IMR-90 (cell line): ENCODE results near the gene RTBDN. TPM values are rescaled to one million over a fixed set of nuclear protein-coding genes. Genes with fewer than 3 reads are reported as not detected.

Experiments
- ATAC-seq: fragments of 200-7000 bp; cut with Tn5 transposase; 2 replicates; pipeline ENCODE4 v1.9.1; 2020; ENCODE audit warnings: low read depth, mild to moderate bottlenecking, moderate library complexity
- BruUV-seq: library from RNA; stranded (reverse); fragments of 400-500 nt; replicated peaks from 2 replicates; lab custom pipeline; 2021; lab: Mats Ljungman, UMichigan
- CTCF ChIA-PET: fragments of 300-600 bp; formaldehyde crosslinking; extraction: SDS; loops from one replicate; lab custom pipeline; 2021; ENCODE audit warnings: antibody characterized with exemption; lab: Yijun Ruan, JAX
- POLR2A ChIA-PET: fragments of 300-600 bp; sonication (Branson Sonifier 250); formaldehyde crosslinking; loops from one replicate; lab custom pipeline; 2022; ENCODE audit warnings: antibody characterized with exemption; ENCODE audit not compliant: unreplicated experiment; lab: Charles Lee
- DNase-seq: peaks from one replicate; pipeline ENCODE4 v3.0.0; 2013
- H2AFZ ChIP-seq: replicated peaks from 2 replicates; pipeline ENCODE3; 2013; ENCODE audit warnings: low read length, mild to moderate bottlenecking; ENCODE audit not compliant: poor library complexity
- H2AK5ac ChIP-seq: 2 replicates; pipeline ENCODE4 v1.6.1; 2013; ENCODE audit warnings: low read depth, low read length, inconsistent platforms
- H2AK9ac ChIP-seq: replicated peaks from 2 replicates; pipeline ENCODE3; 2013; ENCODE audit warnings: mild to moderate bottlenecking, low read depth, low read length, moderate library complexity; ENCODE audit not compliant: poor library complexity
- H2BK120ac ChIP-seq: 2 replicates; pipeline ENCODE4 v1.6.1; 2013; ENCODE audit warnings: low read depth, low read length, inconsistent platforms
- H2BK15ac ChIP-seq: 3 replicates; pipeline ENCODE4 v1.6.1; 2013; ENCODE audit warnings: low read depth, low read length, inconsistent platforms
- H2BK20ac ChIP-seq: 2 replicates; pipeline ENCODE4 v1.6.1; 2013; ENCODE audit warnings: low read depth, mild to moderate bottlenecking, inconsistent platforms, low read length, moderate library complexity
- H2BK5ac ChIP-seq: 2 replicates; pipeline ENCODE4 v1.6.1; 2013; ENCODE audit warnings: mild to moderate bottlenecking, low read depth, low read length, inconsistent platforms; ENCODE audit not compliant: poor library complexity, severe bottlenecking
- H3K14ac ChIP-seq: replicated peaks from 2 replicates; pipeline ENCODE4 v1.6.1; 2013; ENCODE audit warnings: low read depth, low read length, inconsistent platforms
- H3K18ac ChIP-seq: 2 replicates; pipeline ENCODE4 v1.6.1; 2013; ENCODE audit warnings: low read depth, low read length, control low read depth
- H3K23ac ChIP-seq: 2 replicates; pipeline ENCODE4 v1.6.1; 2013; ENCODE audit warnings: low read depth, low read length, inconsistent platforms
- H3K27ac ChIP-seq: 2 replicates; pipeline ENCODE4 v1.5.1; 2013; ENCODE audit warnings: mild to moderate bottlenecking, control low read depth, low read length; ENCODE audit not compliant: insufficient read depth
- H3K27me3 ChIP-seq: 2 replicates; pipeline ENCODE4 v1.6.1; 2013; ENCODE audit warnings: low read length; ENCODE audit not compliant: control insufficient read depth, insufficient read depth
- H3K36me3 ChIP-seq: 2 replicates; pipeline ENCODE4 v1.6.1; 2013; ENCODE audit warnings: low read length, mixed read lengths; ENCODE audit not compliant: control insufficient read depth, insufficient read depth
- H3K4ac ChIP-seq: 2 replicates; pipeline ENCODE4 v1.6.1; 2013; ENCODE audit warnings: low read depth, low read length, inconsistent platforms
- H3K4me1 ChIP-seq: 2 replicates; pipeline ENCODE4 v1.6.1; 2013; ENCODE audit warnings: low read length, mixed read lengths; ENCODE audit not compliant: control insufficient read depth, insufficient read depth
- H3K4me2 ChIP-seq: 2 replicates; pipeline ENCODE4 v1.6.1; 2013; ENCODE audit warnings: low read depth, mild to moderate bottlenecking, control low read depth, low read length, moderate library complexity
- H3K4me3 ChIP-seq: 2 replicates; pipeline ENCODE4 v1.5.1; 2013; ENCODE audit warnings: low read depth, mild to moderate bottlenecking, control low read depth, low read length, moderate library complexity; ENCODE audit not compliant: insufficient read depth
- H3K56ac ChIP-seq: 2 replicates; pipeline ENCODE4 v1.6.1; 2013; ENCODE audit warnings: low read length, inconsistent platforms; ENCODE audit not compliant: insufficient read depth; ENCODE audit errors: extremely low read depth
- H3K79me1 ChIP-seq, 2 experiments: 2 replicates each; pipeline ENCODE4 v1.6.1; 2013; ENCODE audit warnings: low read length in 2 of 2, inconsistent platforms in 1 of 2, low read depth in 1 of 2
- H3K9ac ChIP-seq: 2 replicates; pipeline ENCODE4 v1.6.1; 2013; ENCODE audit warnings: low read depth, low read length, control low read depth
- H3K9me1 ChIP-seq: 2 replicates; pipeline ENCODE4 v1.6.1; 2013; ENCODE audit warnings: low read length, inconsistent platforms; ENCODE audit not compliant: insufficient read depth
- H3K9me3 ChIP-seq: 2 replicates; pipeline ENCODE4 v1.6.1; 2013; ENCODE audit warnings: low read length; ENCODE audit not compliant: control insufficient read depth, insufficient read depth
- H4K20me1 ChIP-seq: 2 replicates; pipeline ENCODE4 v1.6.1; 2013; ENCODE audit warnings: low read length, inconsistent platforms; ENCODE audit not compliant: insufficient read depth
- H4K5ac ChIP-seq: 2 replicates; pipeline ENCODE4 v1.6.1; 2013; ENCODE audit warnings: mild to moderate bottlenecking, low read depth, low read length, control low read depth
- H4K8ac ChIP-seq, 2 experiments: 2 replicates each; pipeline ENCODE4 v1.6.1; 2013; ENCODE audit warnings: low read depth in 2 of 2, low read length in 2 of 2, control low read depth in 1 of 2, inconsistent platforms in 1 of 2
- H4K91ac ChIP-seq: 2 replicates; pipeline ENCODE4 v1.6.1; 2013; ENCODE audit warnings: low read depth, low read length, inconsistent platforms; ENCODE audit not compliant: insufficient read depth
- BHLHE40 ChIP-seq: fragments of 150-350 bp; IDR thresholded peaks from 2 replicates; pipeline ENCODE4 v1.6.1; 2016; ENCODE audit warnings: mild to moderate bottlenecking, low read depth, low read length
- CHD1 ChIP-seq: IDR thresholded peaks from 2 replicates; pipeline ENCODE4 v1.6.1; 2012; ENCODE audit warnings: low read depth, low read length, improper control_type of control experiment
- ELK1 ChIP-seq: fragments of 150-350 bp; IDR thresholded peaks from 2 replicates; pipeline ENCODE4 v1.6.1; 2016; ENCODE audit warnings: low read depth, mild to moderate bottlenecking, low read length, moderate library complexity, borderline replicate concordance
- MAZ ChIP-seq: IDR thresholded peaks from 2 replicates; pipeline ENCODE4 v1.6.1; 2012; ENCODE audit warnings: low read depth, mild to moderate bottlenecking, low read length, improper control_type of control experiment, moderate library complexity, borderline replicate concordance
- POLR2A ChIP-seq: IDR thresholded peaks from 2 replicates; pipeline ENCODE4 v1.6.1; 2012; ENCODE audit warnings: mild to moderate bottlenecking, low read depth, low read length
- RCOR1 ChIP-seq: IDR thresholded peaks from 2 replicates; pipeline ENCODE4 v1.6.1; 2012; ENCODE audit warnings: mild to moderate bottlenecking, low read length, improper control_type of control experiment; ENCODE audit not compliant: insufficient replicate concordance
- RFX5 ChIP-seq: IDR thresholded peaks from 2 replicates; pipeline ENCODE4 v1.8.0; 2012; ENCODE audit warnings: low read depth, mild to moderate bottlenecking, low read length, moderate library complexity
- WGBS, 2 experiments: methylation state at CpG; one replicate each; pipeline versions ENCODE4 v1.1.5 to v1.1.7; 2013; ENCODE audit warnings: missing lambda C conversion rate in 2 of 2; ENCODE audit not compliant: insufficient read length in 1 of 2; ENCODE audit errors: extremely low coverage in 2 of 2; 5-methylcytosine and 5-hydroxymethylcytosine counted together
- dilution Hi-C: fragments of 300-500 bp; cut with HindIII; formaldehyde crosslinking; loops from one replicate; pipeline ENCODE4 v1.14.3; 2018; ENCODE audit warnings: low sequenced_read_pairs; ENCODE audit not compliant: unreplicated experiment
- in situ Hi-C: fragments of 300-500 bp; cut with MboI; formaldehyde crosslinking; loops from 3 replicates; pipeline ENCODE4 v1.14.3; 2019; ENCODE audit warnings: low sequenced_read_pairs, inconsistent platforms, mixed read lengths
- intact Hi-C: fragments of 100-400 bp; cut with micrococcal nuclease; formaldehyde crosslinking; loops from 2 replicates; pipeline ENCODE4 v1.10.0; 2022
- polyA plus RNA-seq, 3 experiments: library from polyadenylated mRNA; depleted of rRNA; stranded (reverse); fragments of >200 nt; gene quantifications; 2 replicates each; pipeline ENCODE4 v1.2.3, GENCODE V29; 2012; ENCODE audit warnings: low replicate concordance in 1 of 3
- total RNA-seq: library from RNA; depleted of rRNA; stranded (reverse); fragments of >200 nt; gene quantifications from 2 replicates; pipeline ENCODE4 v1.2.3, GENCODE V29; 2012

The RTBDN gene
- total and polyA plus RNA-seq, 2 of the 4 experiments (the other 2 are of a cell fraction), result 0.07 TPM; not detected in 1

GRCh38 chr19:12801466-12802266, 32.7 kb downstream of the RTBDN start, which contains the start of the genes PRDX2 and THSD8:
PRDX2 (minus strand) TSS chr19:12801800; CDS start chr19:12801261, 539 bp downstream.
THSD8 (plus strand) TSS chr19:12802069; CDS start chr19:12802072, 3 bp downstream.
- ChIA-PET CTCF (interaction anchor here (0.7 to 1.1 kb wide), 2 partner anchors 34 to 45 kb away, joined by 3 to 5 read pairs; no protein-coding TSS in a partner anchor), POLR2A (interaction anchor here (0.8 to 0.9 kb wide), 2 partner anchors 10 kb away, joined by 3 read pairs; partner anchors contain the start of gene JUNB)
- H2AK5ac ChIP-seq, result peak within 1 kb of the TSS; percentile 76
- H2BK120ac ChIP-seq, result no peak within 1 kb of the TSS
- DNase-seq (peak; percentile 65), ATAC-seq (peak; percentile 84)
- no peak within 1 kb of the TSS for H2BK15ac ChIP-seq
- dilution Hi-C loops, result no loop called here
- no peaks in the 10 kb centered on the region for H3K9me3 ChIP-seq
- no peak within 1 kb of the TSS for H2BK20ac ChIP-seq
- peak within 1 kb of the TSS; percentile 45 for H3K18ac ChIP-seq
- peak within 1 kb of the TSS; percentile 92 for H3K4me2 ChIP-seq
- H3K23ac ChIP-seq, result peak within 1 kb of the TSS; percentile 94
- peak within 1 kb of the TSS; percentile 78 for H3K27ac ChIP-seq
- peak within 1 kb of the TSS; percentile 95 for H3K9ac ChIP-seq
- H3K4me3 ChIP-seq, result peak within 1 kb of the TSS; percentile 90
- peak within 1 kb of the TSS; percentile 88 for H2AK9ac ChIP-seq
- peak within 1 kb of the TSS; percentile 98 for H2AFZ ChIP-seq
- H2BK5ac ChIP-seq, result peak within 1 kb of the TSS; percentile 44
- peak within 1 kb of the TSS; percentile 50; the same call in 1 of the 2 replicates for H4K5ac ChIP-seq
- H4K8ac ChIP-seq, result peak within 1 kb of the TSS; percentile 82 to 92
- intact Hi-C loops, result no loop called here
- H3K4ac ChIP-seq, result peak within 1 kb of the TSS; percentile 57
- H3K79me1 ChIP-seq, result peaks cover 4 to 24% of the 10 kb centered on the region in 2 experiments; a peak in 3 of 4 replicates
- peaks cover 5% of the 10 kb centered on the region; the same call in 1 of the 2 replicates for H3K9me1 ChIP-seq
- peak within 1 kb of the TSS; percentile 92 for H3K14ac ChIP-seq
- peaks cover 9% of the 10 kb centered on the region for H3K36me3 ChIP-seq
- peak within 1 kb of the TSS; percentile 35; the same call in 1 of the 2 replicates for H4K91ac ChIP-seq
- no peaks in the 10 kb centered on the region for H3K27me3 ChIP-seq
- in situ Hi-C loops, result loop anchor here (5.0 kb wide), 1 partner anchor 34 kb away; no protein-coding TSS in a partner anchor
- peaks cover 6% of the 10 kb centered on the region for H3K4me1 ChIP-seq
- BruUV-seq, result no TSS peak
- H3K56ac ChIP-seq, result no peak within 1 kb of the TSS; the same call in 1 of the 2 replicates
- 0% methylated on average over 49 of the region's 78 CpGs; no CpG with 5 or more reads in 1 of the 2 experiments for WGBS, 2 experiments
- no peak for TF ChIP-seq RFX5
- TF ChIP-seq POLR2A, result peak; percentile 92
- TF ChIP-seq BHLHE40, result peak; percentile 97
- TF ChIP-seq ELK1, result no peak
- peak; percentile 69; the same call in 1 of the 2 replicates for TF ChIP-seq MAZ
- TF ChIP-seq RCOR1, result no peak
- TF ChIP-seq CHD1, result peak; percentile 98; the same call in 1 of the 2 replicates
- no peaks in the 10 kb centered on the region for H4K20me1 ChIP-seq
